ENCODE data around the gene SRSF1. TPM values are rescaled to one million over a fixed set of nuclear protein-coding genes. Genes with fewer than 3 reads are reported as not detected.

Gene SRSF1
- total and polyA plus RNA-seq, 12 donors, result 105 to 276 (median 186) TPM

GRCh38 chr17:58054641-58055040 is 47.6 kb upstream of the SRSF1 start:
- no peaks in the 10 kb centered on the region for H3K36me3 ChIP-seq (replicated peaks in 1 of 2)
- no peaks in the 10 kb centered on the region for H3K27me3 ChIP-seq
- peaks cover 10 to 17% of the 10 kb centered on the region in 2 donors for H3K4me1 ChIP-seq (replicated peaks in 1 of 2)
- WGBS, 4 donors, result 48 to 58% (median 50%) methylated on average over 5 to 6 of the region's 6 CpGs
- peak overlapping the region in 2 of 5 donors; percentile 78 to 83 for H3K27ac ChIP-seq
- TF ChIP-seq POLR2A (IDR thresholded peaks at IDR 0.05) (no peak), CTCF (IDR thresholded peaks at IDR 0.05) (no peak)
- DNase-seq, result peak in 4 of 7 donors; percentile 14 to 64 (median 28)
- intact Hi-C loops (cut with DNase I), result no loop called here
- H3K4me3 ChIP-seq, result no peak overlapping the region
- no peaks in the 10 kb centered on the region for H3K9me3 ChIP-seq (replicated peaks in 1 of 3)

- WGBS, 4 donors, result 39 to 51% (median 44%) methylated on average over 8 of the region's 8 CpGs
These were observed 46.1 kb upstream of the SRSF1 start for GRCh38 chr17:58052945-58053715.

GRCh38 chr17:58052407-58052806 is 45.4 kb upstream of the SRSF1 start:
- no peak for TF ChIP-seq CTCF (IDR thresholded peaks at IDR 0.05)
- 57 to 78% (median 74%) methylated on average over 1 of the region's 1 CpG; no CpG with 5 or more reads in 1 of the 4 donors for WGBS, 4 donors
- no peak for DNase-seq

More at GRCh38 chr17:58052945-58053715, 46.1 kb upstream of the SRSF1 start:
- Histone ChIP-seq H3K4me1 (replicated peaks in 1 of 2) (peaks cover 10 to 17% of the 10 kb centered on the region in 2 donors), H3K4me3 (no peak overlapping the region), H3K27me3 (no peaks in the 10 kb centered on the region), H3K9me3 (replicated peaks in 1 of 3) (no peaks in the 10 kb centered on the region), H3K36me3 (replicated peaks in 1 of 2) (no peaks in the 10 kb centered on the region), H3K27ac (peak overlapping the region in 4 of 5 donors; percentile 39 to 83 (median 61))
- intact Hi-C loops (cut with DNase I), result no loop called here
- TF ChIP-seq CTCF (IDR thresholded peaks at IDR 0.05) (no peak), POLR2A (IDR thresholded peaks at IDR 0.05) (no peak)
- DNase-seq, result peak in 5 of 7 donors; percentile 23 to 66 (median 61)

GRCh38 chr17:58051468-58051867 is 44.4 kb upstream of the SRSF1 start:
- WGBS, 4 donors, result 89 to 93% (median 91%) methylated on average over 1 of the region's 1 CpG
- TF ChIP-seq CTCF (IDR thresholded peaks at IDR 0.05) (no peak), POLR2A (IDR thresholded peaks at IDR 0.05) (no peak)
- Histone ChIP-seq H3K27me3 (no peaks in the 10 kb centered on the region), H3K9me3 (replicated peaks in 1 of 3) (no peaks in the 10 kb centered on the region), H3K27ac (no peak overlapping the region), H3K36me3 (replicated peaks in 1 of 2) (no peaks in the 10 kb centered on the region), H3K4me1 (replicated peaks in 1 of 2) (peaks cover 10 to 17% of the 10 kb centered on the region in 2 donors), H3K4me3 (no peak overlapping the region)
- DNase-seq, result no peak
- intact Hi-C loops (cut with DNase I), result no loop called here

More at GRCh38 chr17:58052407-58052806, 45.4 kb upstream of the SRSF1 start:
- H3K4me1 ChIP-seq (replicated peaks in 1 of 2), result peaks cover 10 to 17% of the 10 kb centered on the region in 2 donors
- H3K4me3 ChIP-seq, result no peak overlapping the region
- H3K36me3 ChIP-seq (replicated peaks in 1 of 2), result no peaks in the 10 kb centered on the region
- peak overlapping the region in 3 of 5 donors; percentile 44 to 83 (median 78) for H3K27ac ChIP-seq
- intact Hi-C loops (cut with DNase I), result no loop called here
- no peaks in the 10 kb centered on the region for H3K27me3 ChIP-seq
- H3K9me3 ChIP-seq (replicated peaks in 1 of 3), result no peaks in the 10 kb centered on the region
